ENCODE measurements around the gene MFSD6L. TPM values are rescaled to one million over a fixed set of nuclear protein-coding genes. Genes with fewer than 3 reads are reported as not detected.

MFSD6L gene
- total and polyA plus RNA-seq, 7 donors = not detected

- ATAC-seq = peak in 2 of 4 donors; percentile 49
- no peaks in the 10 kb centered on the region for H3K27me3 ChIP-seq (ENCODE audit: insufficient read depth in 3 of 3, low read length in 2 of 3)
- no peaks in the 10 kb centered on the region for H3K4me1 ChIP-seq
- H3K4me3 ChIP-seq = no peak overlapping the region
- intact Hi-C loops (cut with DNase I) = loop anchor here in 1 of 2 donors (10.0 kb wide), 1 partner anchor 211 kb away; no protein-coding TSS in a partner anchor
- 25 to 27% (median 26%) methylated on average over 19 of the region's 19 CpGs for WGBS, 3 donors
- TF ChIP-seq CTCF (IDR thresholded peaks at IDR 0.05) = peak; percentile 66
- H3K9me3 ChIP-seq = no peaks in the 10 kb centered on the region
- no peak overlapping the region for H3K27ac ChIP-seq
- peak; percentile 60 to 79 for DNase-seq
- H3K36me3 ChIP-seq (ENCODE audit: insufficient read depth in 1 of 2, low read depth in 1 of 2) = no peaks in the 10 kb centered on the region
These were observed 13.4 kb downstream of the MFSD6L start for GRCh38 chr17:8785547-8786413.

GRCh38 chr17:8782176-8782575 lies 17.0 kb downstream of the MFSD6L start:
- no peaks in the 10 kb centered on the region for H3K9me3 ChIP-seq
- intact Hi-C loops (cut with DNase I) = loop anchor here in 1 of 2 donors (10.0 kb wide), 1 partner anchor 207 kb away; no protein-coding TSS in a partner anchor
- H3K4me1 ChIP-seq = no peaks in the 10 kb centered on the region
- TF ChIP-seq CTCF (IDR thresholded peaks at IDR 0.05) = no peak
- WGBS, 3 donors = 81 to 96% (median 91%) methylated on average over 1 of the region's 1 CpG
- H3K27me3 ChIP-seq (ENCODE audit: insufficient read depth in 3 of 3, low read length in 2 of 3) = no peaks in the 10 kb centered on the region
- ATAC-seq (no peak), DNase-seq (no peak)
- no peaks in the 10 kb centered on the region for H3K36me3 ChIP-seq (ENCODE audit: insufficient read depth in 1 of 2, low read depth in 1 of 2)
- no peak overlapping the region for H3K27ac ChIP-seq
- H3K4me3 ChIP-seq = no peak overlapping the region

GRCh38 chr17:8781776-8782175 lies 17.4 kb downstream of the MFSD6L start:
- Histone ChIP-seq H3K36me3 (ENCODE audit: insufficient read depth in 1 of 2, low read depth in 1 of 2) (no peaks in the 10 kb centered on the region), H3K4me1 (no peaks in the 10 kb centered on the region), H3K9me3 (no peaks in the 10 kb centered on the region), H3K27ac (no peak overlapping the region), H3K27me3 (ENCODE audit: insufficient read depth in 3 of 3, low read length in 2 of 3) (no peaks in the 10 kb centered on the region), H3K4me3 (no peak overlapping the region)
- no peak for DNase-seq
- TF ChIP-seq CTCF (IDR thresholded peaks at IDR 0.05) = no peak
- WGBS, 3 donors = 82 to 87% (median 84%) methylated on average over 4 of the region's 4 CpGs
- intact Hi-C loops (cut with DNase I) = loop anchor here in 1 of 2 donors (10.0 kb wide), 1 partner anchor 207 kb away; no protein-coding TSS in a partner anchor
- no peak for ATAC-seq

- H3K36me3 ChIP-seq (ENCODE audit: insufficient read depth in 1 of 2, low read depth in 1 of 2) = no peaks in the 10 kb centered on the region
- peaks cover 0 to 3% (median 0%) of the 10 kb centered on the region in 3 donors for H3K27me3 ChIP-seq (ENCODE audit: insufficient read depth in 3 of 3, low read length in 2 of 3)
- H3K4me3 ChIP-seq = no peak overlapping the region
- H3K9me3 ChIP-seq = peaks cover 7% of the 10 kb centered on the region
- intact Hi-C loops (cut with DNase I) = no loop called here
- WGBS, 3 donors = 62 to 69% (median 63%) methylated on average over 1 of the region's 1 CpG
- H3K27ac ChIP-seq = no peak overlapping the region
- no peak for ATAC-seq
- no peaks in the 10 kb centered on the region for H3K4me1 ChIP-seq
- no peak for DNase-seq
- no peak for TF ChIP-seq CTCF (IDR thresholded peaks at IDR 0.05)
These were observed 22.3 kb downstream of the MFSD6L start for GRCh38 chr17:8776881-8777280.
